OCI-LY3 (cell line): Measurements from ENCODE around the gene GRID1.
"Not testable (repeated sequence)": the region's sequence is repeated elsewhere in the genome, so short reads cannot be mapped to it uniquely, and the experiment has no call there.

Experiments
- H2AFZ ChIP-seq: fragments of 200-600, 300-600 bp; shearing (Covaris generic); 2 replicates; pipeline ENCODE4 v1.6.0; 2014; ENCODE audit warnings: antibody characterized with exemption, low read depth, low read length
- H3K27ac ChIP-seq: fragments of 200-600, 300-600 bp; sonication (generic); 2 replicates; pipeline ENCODE4 v1.5.1; 2014; ENCODE audit warnings: mild to moderate bottlenecking, low read length, moderate library complexity, mixed read lengths
- H3K27me3 ChIP-seq: fragments of 200-600, 300-600 bp; sonication (generic); 2 replicates; pipeline ENCODE4 v1.6.1; 2014; ENCODE audit warnings: low read depth, low read length, mixed read lengths
- H3K36me3 ChIP-seq: fragments of 200-600, 300-600 bp; sonication (generic); replicated peaks from 2 replicates; pipeline ENCODE3; 2014; ENCODE audit warnings: low read depth, low read length, mixed read lengths
- H3K4me1 ChIP-seq: fragments of 300-600, 200-600 bp; sonication (generic); 2 replicates; pipeline ENCODE4 v1.6.1; 2014; ENCODE audit warnings: low read length, mixed read lengths
- H3K4me2 ChIP-seq: fragments of 200-600, 300-600 bp; sonication (generic); 2 replicates; pipeline ENCODE4 v1.6.1; 2014; ENCODE audit warnings: low read length, mixed read lengths
- H3K4me3 ChIP-seq: fragments of 300-600, 200-600 bp; sonication (generic); 2 replicates; pipeline ENCODE4 v1.5.1; 2014; ENCODE audit warnings: antibody characterized with exemption, mild to moderate bottlenecking, low read length, moderate library complexity
- H3K79me2 ChIP-seq: fragments of 300-600, 200-600 bp; shearing (Covaris generic); 2 replicates; pipeline ENCODE4 v1.6.1; 2014; ENCODE audit warnings: mild to moderate bottlenecking, low read length, mixed read lengths
- H3K9ac ChIP-seq: fragments of 300-600, 200-600 bp; shearing (Covaris generic); 2 replicates; pipeline ENCODE4 v1.6.0; 2014; ENCODE audit warnings: mild to moderate bottlenecking, low read length, moderate library complexity
- H3K9me3 ChIP-seq: fragments of 200-600, 300-600 bp; shearing (Covaris generic); 2 replicates; pipeline ENCODE4 v1.6.1; 2014; ENCODE audit warnings: low read length, mixed read lengths; ENCODE audit not compliant: insufficient read depth
- H4K20me1 ChIP-seq: fragments of 200-600, 300-600 bp; sonication (generic); 2 replicates; pipeline ENCODE4 v1.6.1; 2016; ENCODE audit warnings: low read length, mixed read lengths; ENCODE audit not compliant: insufficient read depth
- EZH2phosphoT487 ChIP-seq: fragments of 200-600 bp; shearing (Covaris generic); IDR thresholded peaks from 2 replicates; pipeline ENCODE4 v1.6.1; 2018; ENCODE audit warnings: antibody characterized with exemption, mixed run types, low read depth
- TF ChIP-seq, protein P1 (sequence below): fragments of 200-600, 300-600 bp; sonication (generic); IDR thresholded peaks from 2 replicates; pipeline ENCODE4 v1.5.1; 2014; ENCODE audit warnings: antibody characterized with exemption, low read length, low read depth

The GRID1 gene

DNA sequence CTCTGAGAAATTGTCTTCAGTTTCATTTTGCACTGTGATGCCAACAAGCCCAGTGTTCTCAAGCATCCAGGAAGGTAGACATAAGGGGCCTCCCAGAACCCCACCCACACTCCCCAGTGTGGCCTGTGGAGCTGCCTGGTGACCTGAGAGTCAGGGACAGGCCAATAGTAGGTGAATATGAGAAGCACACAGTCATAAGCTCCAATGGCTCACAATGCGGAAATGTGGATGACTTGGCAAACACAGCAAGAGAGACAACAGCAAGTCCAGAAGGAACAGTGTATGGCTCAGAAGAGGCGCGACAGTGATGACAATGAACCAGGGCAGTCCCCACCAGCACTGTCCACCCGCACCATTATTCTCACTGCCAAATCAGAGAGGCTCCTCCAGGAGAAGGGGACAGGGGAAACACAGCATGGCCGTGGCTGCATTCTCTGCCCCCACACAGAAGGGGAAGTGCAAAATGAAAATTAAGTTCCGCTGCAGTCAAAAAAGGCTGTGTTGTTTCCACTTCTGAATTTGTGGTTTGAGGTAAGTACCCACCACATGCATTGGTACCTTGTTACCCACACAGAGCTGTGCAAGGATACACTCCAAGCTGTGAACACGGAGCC is 419.8 kb downstream of the GRID1 start:
- peak overlapping the region; percentile 79 for H3K4me3 ChIP-seq
- H3K36me3 ChIP-seq: no peaks in the 10 kb centered on the region
- peak overlapping the region; percentile 45 for H3K27ac ChIP-seq
- no peaks in the 10 kb centered on the region for H3K79me2 ChIP-seq
- H3K4me2 ChIP-seq: peak overlapping the region; percentile 91
- H3K27me3 ChIP-seq: peaks cover 49% of the 10 kb centered on the region
- H4K20me1 ChIP-seq: no peaks in the 10 kb centered on the region
- peak overlapping the region; percentile 85; the same call in 1 of the 2 replicates for H2AFZ ChIP-seq
- peaks cover 23% of the 10 kb centered on the region for H3K4me1 ChIP-seq
- no peak for TF ChIP-seq EZH2phosphoT487
- TF ChIP-seq, protein P1, sequence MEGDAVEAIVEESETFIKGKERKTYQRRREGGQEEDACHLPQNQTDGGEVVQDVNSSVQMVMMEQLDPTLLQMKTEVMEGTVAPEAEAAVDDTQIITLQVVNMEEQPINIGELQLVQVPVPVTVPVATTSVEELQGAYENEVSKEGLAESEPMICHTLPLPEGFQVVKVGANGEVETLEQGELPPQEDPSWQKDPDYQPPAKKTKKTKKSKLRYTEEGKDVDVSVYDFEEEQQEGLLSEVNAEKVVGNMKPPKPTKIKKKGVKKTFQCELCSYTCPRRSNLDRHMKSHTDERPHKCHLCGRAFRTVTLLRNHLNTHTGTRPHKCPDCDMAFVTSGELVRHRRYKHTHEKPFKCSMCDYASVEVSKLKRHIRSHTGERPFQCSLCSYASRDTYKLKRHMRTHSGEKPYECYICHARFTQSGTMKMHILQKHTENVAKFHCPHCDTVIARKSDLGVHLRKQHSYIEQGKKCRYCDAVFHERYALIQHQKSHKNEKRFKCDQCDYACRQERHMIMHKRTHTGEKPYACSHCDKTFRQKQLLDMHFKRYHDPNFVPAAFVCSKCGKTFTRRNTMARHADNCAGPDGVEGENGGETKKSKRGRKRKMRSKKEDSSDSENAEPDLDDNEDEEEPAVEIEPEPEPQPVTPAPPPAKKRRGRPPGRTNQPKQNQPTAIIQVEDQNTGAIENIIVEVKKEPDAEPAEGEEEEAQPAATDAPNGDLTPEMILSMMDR: no peak
- H3K9me3 ChIP-seq: no peaks in the 10 kb centered on the region
- H3K9ac ChIP-seq: peak overlapping the region; percentile 59; the same call in 1 of the 2 replicates

GRCh38 chr10:85936161-85936560 is 430.4 kb downstream of the GRID1 start:
- Histone ChIP-seq H2AFZ (no peak overlapping the region), H3K4me2 (no peak overlapping the region), H3K4me3 (no peak overlapping the region), H3K9me3 (no peaks in the 10 kb centered on the region), H3K4me1 (no peaks in the 10 kb centered on the region), H4K20me1 (no peaks in the 10 kb centered on the region), H3K79me2 (no peaks in the 10 kb centered on the region), H3K9ac (no peak overlapping the region), H3K27ac (no peak overlapping the region), H3K27me3 (no peaks in the 10 kb centered on the region), H3K36me3 (no peaks in the 10 kb centered on the region)
- TF ChIP-seq, protein P1: no peak
- TF ChIP-seq EZH2phosphoT487: no peak

GRCh38 chr10:85934586-85934985 is 432.0 kb downstream of the GRID1 start:
- H3K9me3 ChIP-seq: no peaks in the 10 kb centered on the region
- no peaks in the 10 kb centered on the region for H3K36me3 ChIP-seq
- no peaks in the 10 kb centered on the region for H4K20me1 ChIP-seq
- H3K27me3 ChIP-seq: no peaks in the 10 kb centered on the region
- no peak overlapping the region for H3K27ac ChIP-seq
- TF ChIP-seq, protein P1: no peak
- no peak for TF ChIP-seq EZH2phosphoT487
- no peak overlapping the region for H2AFZ ChIP-seq
- H3K9ac ChIP-seq: no peak overlapping the region
- no peak overlapping the region for H3K4me2 ChIP-seq
- H3K79me2 ChIP-seq: no peaks in the 10 kb centered on the region
- H3K4me3 ChIP-seq: no peak overlapping the region
- no peaks in the 10 kb centered on the region for H3K4me1 ChIP-seq

DNA sequence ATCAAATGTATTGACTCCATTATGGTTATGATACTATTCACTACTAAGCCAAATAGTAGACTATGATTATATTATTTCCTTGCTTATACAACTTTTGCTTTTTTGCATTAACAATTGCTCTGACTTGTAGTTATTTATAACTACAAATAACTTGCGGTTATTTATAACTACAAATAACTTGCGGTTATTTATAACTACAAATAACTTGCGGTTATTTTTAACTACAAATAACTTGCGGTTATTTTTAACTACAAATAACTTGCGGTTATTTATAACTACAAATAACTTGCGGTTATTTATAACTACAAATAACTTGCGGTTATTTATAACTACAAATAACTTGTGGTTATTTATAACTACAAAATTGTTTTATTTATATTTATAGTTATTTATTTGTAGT is 436.6 kb downstream of the GRID1 start:
- H3K27ac ChIP-seq, H2AFZ ChIP-seq, H4K20me1 ChIP-seq, H3K36me3 ChIP-seq, H3K79me2 ChIP-seq, H3K4me3 ChIP-seq, H3K4me2 ChIP-seq, H3K9me3 ChIP-seq, H3K27me3 ChIP-seq, H3K4me1 ChIP-seq, H3K9ac ChIP-seq: not testable (repeated sequence)
